Measurements from ENCODE around the gene KNSTRN. TPM values are rescaled to one million over a fixed set of nuclear protein-coding genes. Genes with fewer than 3 reads are reported as not detected.

KNSTRN gene
- total and polyA plus RNA-seq, 2 donors (not counting 3 experiments of a cell fraction or from before 2014, with no cell fraction given), result 24.4 to 61.4 TPM

- Histone ChIP-seq H3K9me3 (replicated peaks; ENCODE audit: control insufficient read depth, insufficient read depth, low read length) (no peaks in the 10 kb centered on the region), H3K27ac (ENCODE audit: insufficient read depth, low read depth, low read length) (no peak overlapping the region), H4K20me1 (replicated peaks; ENCODE audit: control insufficient read depth, extremely low read depth, insufficient read depth, low read length) (peaks cover 2% of the 10 kb centered on the region), H3K4me3 (replicated peaks in 1 of 3; ENCODE audit: insufficient read depth in 1 of 3, low read depth in 1 of 3, low read length in 3 of 3) (peak overlapping the region; percentile 36 to 91 (median 62)), H3K36me3 (ENCODE audit: control insufficient read depth in 2 of 2, extremely low read depth in 1 of 2, insufficient read depth in 2 of 2, low read length in 2 of 2) (no peaks in the 10 kb centered on the region), H3K9me1 (replicated peaks; ENCODE audit: control insufficient read depth, extremely low read depth, insufficient read depth, low read length) (no peaks in the 10 kb centered on the region), H2AFZ (ENCODE audit: low read depth, low read length) (peak overlapping the region; percentile 37), H3K4me1 (ENCODE audit: control insufficient read depth, extremely low read depth, insufficient read depth, low read length) (peaks cover 6% of the 10 kb centered on the region), H3K79me2 (ENCODE audit: control insufficient read depth, insufficient read depth, low read length) (peaks cover 21% of the 10 kb centered on the region), H3K4me2 (ENCODE audit: insufficient read depth, low read length) (peak overlapping the region; percentile 75), H3K27me3 (ENCODE audit: control insufficient read depth in 2 of 2, insufficient read depth in 2 of 2, low read length in 2 of 2) (peaks cover 45 to 49% of the 10 kb centered on the region in 2 experiments), H3K9ac (replicated peaks; ENCODE audit: extremely low read depth, insufficient read depth, low read length) (no peak overlapping the region)
- intact Hi-C loops (cut with micrococcal nuclease), result loop anchor here (2.0 to 5.0 kb wide), 2 partner anchors 31 to 67 kb away; partner anchors contain the start of gene CHST14
- no TSS peak for BruUV-seq (replicated peaks)
- CTCF ChIA-PET, result interaction anchor here (0.6 to 1.8 kb wide), 14 partner anchors 9 to 306 kb away, joined by 3 to 5 read pairs (median 4); partner anchors contain the start of gene IVD
- dilution Hi-C loops (cut with MboI; ENCODE audit: extremely low pct_ligation_motif_present, low sequenced_read_pairs), result no loop called here
- DNase-seq (ENCODE audit: low read depth, low spot score) (peak; percentile 17), FAIRE-seq (no peak)
- no peak for TF ChIP-seq CTCF (IDR thresholded peaks at IDR 0.05; ENCODE audit: extremely low read depth in 1 of 2, insufficient read depth in 1 of 2, low read depth in 1 of 2, low read length in 2 of 2)
- TF ChIP-seq POLR2A (IDR thresholded peaks at IDR 0.05; ENCODE audit: low read depth, low read length), result no peak
- no peak for TF ChIP-seq JUN (IDR thresholded peaks at IDR 0.05; ENCODE audit: borderline replicate concordance, insufficient read depth, insufficient read length, low read depth)
- TF ChIP-seq MAX (IDR thresholded peaks at IDR 0.05; ENCODE audit: insufficient read depth, insufficient read length), result no peak
- TF ChIP-seq GATA2 (IDR thresholded peaks at IDR 0.05; ENCODE audit: insufficient read depth, insufficient read length, low read depth, low read length), result no peak
- TF ChIP-seq EZH2 (IDR thresholded peaks at IDR 0.05; ENCODE audit: borderline replicate concordance, low read depth, low read length, severe bottlenecking), result peak; percentile 49
- POLR2A ChIA-PET, result interaction anchor here (0.7 kb wide), 1 partner anchor 502 kb away, joined by 4 read pairs; no protein-coding TSS in a partner anchor
Observed at GRCh38 chr15:40439960-40440742, 57.6 kb downstream of the KNSTRN start.
